Loucy (cell line): ENCODE measurements around the gene SLC6A11.

Experiments used
- EZH2phosphoT487 ChIP-seq: fragments of 200-600 bp; IDR thresholded peaks from 2 replicates; pipeline ENCODE4 v1.6.1; 2018; ENCODE audit warnings: antibody characterized with exemption, mild to moderate bottlenecking, moderate library complexity, borderline replicate concordance
- TF ChIP-seq, protein P1 (sequence below): fragments of 200-600 bp; sonication (generic); conservative IDR thresholded peaks from 2 replicates; pipeline ENCODE4 v1.5.1; 2014; ENCODE audit warnings: mild to moderate bottlenecking, antibody characterized with exemption, low read length

GRCh38 chr3:10929978-10930665, 114.1 kb downstream of the SLC6A11 start:
- TF ChIP-seq, protein P1, sequence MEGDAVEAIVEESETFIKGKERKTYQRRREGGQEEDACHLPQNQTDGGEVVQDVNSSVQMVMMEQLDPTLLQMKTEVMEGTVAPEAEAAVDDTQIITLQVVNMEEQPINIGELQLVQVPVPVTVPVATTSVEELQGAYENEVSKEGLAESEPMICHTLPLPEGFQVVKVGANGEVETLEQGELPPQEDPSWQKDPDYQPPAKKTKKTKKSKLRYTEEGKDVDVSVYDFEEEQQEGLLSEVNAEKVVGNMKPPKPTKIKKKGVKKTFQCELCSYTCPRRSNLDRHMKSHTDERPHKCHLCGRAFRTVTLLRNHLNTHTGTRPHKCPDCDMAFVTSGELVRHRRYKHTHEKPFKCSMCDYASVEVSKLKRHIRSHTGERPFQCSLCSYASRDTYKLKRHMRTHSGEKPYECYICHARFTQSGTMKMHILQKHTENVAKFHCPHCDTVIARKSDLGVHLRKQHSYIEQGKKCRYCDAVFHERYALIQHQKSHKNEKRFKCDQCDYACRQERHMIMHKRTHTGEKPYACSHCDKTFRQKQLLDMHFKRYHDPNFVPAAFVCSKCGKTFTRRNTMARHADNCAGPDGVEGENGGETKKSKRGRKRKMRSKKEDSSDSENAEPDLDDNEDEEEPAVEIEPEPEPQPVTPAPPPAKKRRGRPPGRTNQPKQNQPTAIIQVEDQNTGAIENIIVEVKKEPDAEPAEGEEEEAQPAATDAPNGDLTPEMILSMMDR = no peak
- TF ChIP-seq EZH2phosphoT487 = no peak
